Activated naive CD8-positive, alpha-beta T cell (primary cell): ENCODE data around the gene RPTOR.

Source experiments
- H3K27ac Mint-ChIP-seq: one replicate; pipeline ENCODE4 v1.8.0; 2021; ENCODE audit warnings: mixed read lengths
- H3K27me3 Mint-ChIP-seq: one replicate; pipeline ENCODE4 v1.8.0; 2021; ENCODE audit warnings: mixed read lengths
- H3K36me3 Mint-ChIP-seq: one replicate; pipeline ENCODE4 v1.8.0; 2021; ENCODE audit warnings: mixed read lengths
- H3K4me1 Mint-ChIP-seq: one replicate; pipeline ENCODE4 v1.8.0; 2021; ENCODE audit warnings: low read depth, mixed read lengths
- H3K4me3 Mint-ChIP-seq: one replicate; pipeline ENCODE4 v1.8.0; 2021; ENCODE audit warnings: mild to moderate bottlenecking, mixed read lengths
- H3K9me3 Mint-ChIP-seq: one replicate; pipeline ENCODE4 v1.8.0; 2021; ENCODE audit warnings: low read depth, mixed read lengths

Gene RPTOR

DNA sequence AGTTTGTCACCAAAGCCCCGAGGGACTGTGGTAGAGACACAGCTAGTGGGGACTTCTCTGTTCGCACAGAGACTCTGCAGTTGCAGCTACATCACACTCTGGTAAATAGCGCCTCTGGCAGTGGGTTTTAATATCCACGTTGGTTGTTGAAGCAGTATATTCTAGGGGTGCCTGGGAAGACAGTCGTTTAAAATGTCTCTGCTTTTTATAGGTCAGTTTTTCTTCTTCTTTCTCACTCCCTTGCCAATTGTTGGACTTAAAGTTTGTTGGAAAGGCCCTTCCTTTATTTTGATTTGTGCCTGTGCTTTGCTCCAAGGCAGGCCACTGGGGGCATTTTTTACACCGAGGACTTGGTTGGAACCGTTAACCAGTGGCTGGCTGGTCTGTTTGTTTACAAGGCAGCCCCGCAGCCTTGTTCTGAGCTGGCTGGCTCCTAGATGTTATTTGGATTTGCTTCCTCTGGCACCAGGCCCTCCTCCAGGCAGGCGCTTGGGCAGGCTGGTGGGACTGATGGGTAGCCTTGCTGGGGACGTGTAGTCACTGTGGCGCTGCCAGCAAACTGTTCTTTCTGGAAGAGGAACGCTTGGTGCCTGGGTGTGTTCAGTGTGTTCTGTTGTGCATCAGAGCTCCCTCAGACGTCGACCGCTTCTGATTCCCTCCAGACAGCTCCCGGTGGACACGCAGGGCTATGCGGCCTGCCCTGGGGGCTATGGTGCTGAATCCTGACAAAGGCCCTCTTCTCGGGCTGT lies 228.8 kb downstream of the RPTOR start:
- peaks cover 65% of the 10 kb centered on the region for H3K4me1 Mint-ChIP-seq
- peak overlapping the region; percentile 97 for H3K27ac Mint-ChIP-seq
- peaks cover 21% of the 10 kb centered on the region for H3K36me3 Mint-ChIP-seq
- H3K27me3 Mint-ChIP-seq = no peaks in the 10 kb centered on the region
- H3K9me3 Mint-ChIP-seq = no peaks in the 10 kb centered on the region
- peak overlapping the region; percentile 47 for H3K4me3 Mint-ChIP-seq

DNA sequence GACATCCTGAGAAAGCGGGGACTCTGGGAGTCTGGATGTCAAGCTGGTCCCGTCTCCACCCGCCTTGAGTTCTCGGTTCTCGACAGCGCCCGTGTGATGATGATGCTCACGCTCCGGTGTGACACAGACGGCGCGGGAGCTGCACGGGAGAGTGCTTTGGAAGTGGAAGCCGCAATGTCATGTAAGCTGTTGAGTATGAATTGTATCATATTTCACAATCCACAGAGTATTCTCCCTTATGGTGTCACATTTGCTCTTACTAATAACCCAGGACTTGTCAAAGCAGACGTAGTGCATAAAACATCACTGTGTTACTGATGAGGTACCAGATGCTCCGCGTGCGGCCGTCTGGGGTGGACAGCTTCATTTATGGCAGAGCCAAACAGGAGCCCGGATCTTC lies 229.5 kb downstream of the RPTOR start:
- Mint-ChIP-seq H3K27ac (peak overlapping the region; percentile 97), H3K4me3 (peak overlapping the region; percentile 60), H3K36me3 (peaks cover 16% of the 10 kb centered on the region), H3K9me3 (no peaks in the 10 kb centered on the region), H3K4me1 (peaks cover 63% of the 10 kb centered on the region), H3K27me3 (no peaks in the 10 kb centered on the region)

DNA sequence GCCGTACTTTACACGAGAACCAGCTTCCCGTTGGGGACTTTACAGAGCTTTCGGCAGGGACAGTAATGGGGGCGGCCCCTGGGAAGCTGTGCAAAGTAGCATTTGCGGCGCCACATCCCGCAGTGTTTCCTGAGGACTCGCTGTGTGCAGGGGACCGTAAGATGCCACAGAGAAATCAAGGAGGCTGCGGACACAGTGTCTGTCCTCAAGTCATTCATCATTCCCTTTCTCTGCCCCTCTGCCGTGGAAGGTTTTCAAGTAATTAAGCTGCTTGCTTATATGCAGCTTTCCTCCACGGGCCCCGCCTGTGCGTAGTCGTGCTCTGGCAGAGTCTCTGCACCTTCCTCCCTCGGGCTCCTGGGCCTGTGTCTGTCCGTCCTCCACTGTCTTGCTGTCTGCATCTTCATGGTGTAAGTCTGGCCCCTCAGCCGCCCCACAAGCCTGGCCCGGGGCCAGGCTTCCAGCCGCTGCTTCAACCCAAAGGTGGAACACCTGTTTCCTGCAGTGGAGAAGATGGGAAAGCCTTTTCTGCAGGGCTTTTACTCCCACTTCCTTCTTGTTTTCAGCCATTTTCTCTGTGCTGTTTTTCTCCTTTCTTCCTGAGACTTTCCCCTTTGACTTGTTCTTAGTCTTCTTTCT lies 230.1 kb downstream of the RPTOR start:
- no peaks in the 10 kb centered on the region for H3K9me3 Mint-ChIP-seq
- peak overlapping the region; percentile 60 for H3K4me3 Mint-ChIP-seq
- H3K4me1 Mint-ChIP-seq = peaks cover 63% of the 10 kb centered on the region
- no peaks in the 10 kb centered on the region for H3K27me3 Mint-ChIP-seq
- H3K36me3 Mint-ChIP-seq = peaks cover 16% of the 10 kb centered on the region
- peak overlapping the region; percentile 97 for H3K27ac Mint-ChIP-seq

DNA sequence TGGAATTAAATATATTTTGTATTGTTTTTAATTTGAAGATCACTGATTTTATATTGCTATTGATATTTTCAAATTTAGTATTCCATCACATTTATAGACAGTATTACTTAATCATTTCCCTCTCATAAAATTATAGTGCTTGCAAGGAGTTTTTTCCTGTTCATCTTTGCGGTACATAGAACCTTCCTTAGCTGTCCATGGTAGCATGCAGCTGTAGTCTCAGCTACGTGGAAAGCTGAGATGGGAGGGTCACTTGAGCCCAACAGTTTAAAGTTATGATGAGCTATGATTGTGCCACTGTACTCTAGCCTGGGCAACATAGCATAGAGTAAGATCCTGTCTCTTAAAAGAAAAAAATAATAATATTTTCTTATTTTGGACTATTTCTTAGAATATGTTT lies 231.2 kb downstream of the RPTOR start:
- peaks cover 11% of the 10 kb centered on the region for H3K36me3 Mint-ChIP-seq
- no peak overlapping the region for H3K27ac Mint-ChIP-seq
- H3K9me3 Mint-ChIP-seq = no peaks in the 10 kb centered on the region
- peaks cover 66% of the 10 kb centered on the region for H3K4me1 Mint-ChIP-seq
- no peaks in the 10 kb centered on the region for H3K27me3 Mint-ChIP-seq
- H3K4me3 Mint-ChIP-seq = no peak overlapping the region

DNA sequence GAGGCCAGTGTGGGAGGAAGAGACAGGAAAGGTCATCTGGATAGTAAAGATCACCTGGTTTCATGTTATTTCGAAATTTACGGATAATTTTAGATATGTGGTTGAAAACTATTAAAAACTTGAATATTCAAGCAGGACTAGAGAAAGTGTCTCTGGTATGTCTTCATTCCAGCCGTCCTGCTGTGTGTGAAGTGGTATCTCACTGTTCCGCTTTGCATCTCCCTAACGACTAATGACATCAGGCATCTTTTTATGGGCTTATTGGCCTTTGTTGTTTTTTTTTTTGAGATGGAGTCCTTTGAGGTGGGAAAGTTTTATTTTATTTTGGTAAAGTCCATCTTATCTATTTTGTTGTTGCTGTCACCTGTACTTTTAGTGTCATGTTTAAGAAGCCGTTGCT lies 232.6 kb downstream of the RPTOR start:
- peak overlapping the region; percentile 64 for H3K27ac Mint-ChIP-seq
- H3K4me3 Mint-ChIP-seq = no peak overlapping the region
- H3K27me3 Mint-ChIP-seq = no peaks in the 10 kb centered on the region
- no peaks in the 10 kb centered on the region for H3K9me3 Mint-ChIP-seq
- H3K36me3 Mint-ChIP-seq = peaks cover 11% of the 10 kb centered on the region
- H3K4me1 Mint-ChIP-seq = peaks cover 73% of the 10 kb centered on the region

DNA sequence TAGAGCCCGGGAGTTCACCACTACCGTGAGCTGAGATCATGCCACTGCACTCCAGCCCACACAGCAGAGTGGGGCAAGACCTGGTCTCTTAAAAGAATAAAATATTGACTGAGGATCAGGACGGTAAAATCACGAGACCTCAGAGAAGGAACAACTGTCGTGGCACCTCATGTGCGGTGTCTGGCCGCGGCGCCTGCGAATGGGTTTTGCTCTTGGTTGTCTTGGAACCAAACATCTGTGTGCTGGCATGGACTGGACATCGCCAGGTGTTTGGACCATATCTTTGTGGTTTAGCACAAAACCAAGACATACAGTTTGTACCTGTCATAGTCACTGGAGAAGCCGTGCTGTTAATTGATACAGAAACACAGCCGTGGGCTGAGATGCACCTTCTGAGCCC lies 234.1 kb downstream of the RPTOR start:
- H3K27me3 Mint-ChIP-seq = no peaks in the 10 kb centered on the region
- H3K27ac Mint-ChIP-seq = peak overlapping the region; percentile 76
- peaks cover 11% of the 10 kb centered on the region for H3K36me3 Mint-ChIP-seq
- H3K9me3 Mint-ChIP-seq = no peaks in the 10 kb centered on the region
- no peak overlapping the region for H3K4me3 Mint-ChIP-seq
- peaks cover 74% of the 10 kb centered on the region for H3K4me1 Mint-ChIP-seq

DNA sequence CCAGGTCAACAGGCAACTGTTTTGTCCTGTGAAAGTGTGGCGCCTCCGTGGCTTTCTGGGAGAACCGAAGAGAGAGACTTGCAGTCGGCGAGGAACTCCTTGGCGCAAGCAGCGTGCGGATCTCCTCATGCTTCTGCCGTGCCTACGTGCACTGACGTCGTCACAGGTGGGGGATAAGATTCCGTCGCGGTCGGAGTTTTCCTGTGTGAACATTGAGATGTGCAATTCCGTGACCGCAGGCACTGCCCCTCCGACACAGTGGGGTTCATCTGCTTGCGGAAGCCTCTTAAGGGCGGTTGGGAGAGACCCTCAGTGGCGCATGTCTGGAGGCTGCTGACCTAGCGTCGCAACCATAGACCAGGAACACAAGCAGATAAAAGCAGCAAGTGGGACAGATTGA lies 234.7 kb downstream of the RPTOR start:
- peaks cover 11% of the 10 kb centered on the region for H3K36me3 Mint-ChIP-seq
- peaks cover 73% of the 10 kb centered on the region for H3K4me1 Mint-ChIP-seq
- H3K9me3 Mint-ChIP-seq = no peaks in the 10 kb centered on the region
- peak overlapping the region; percentile 76 for H3K27ac Mint-ChIP-seq
- H3K4me3 Mint-ChIP-seq = no peak overlapping the region
- no peaks in the 10 kb centered on the region for H3K27me3 Mint-ChIP-seq

DNA sequence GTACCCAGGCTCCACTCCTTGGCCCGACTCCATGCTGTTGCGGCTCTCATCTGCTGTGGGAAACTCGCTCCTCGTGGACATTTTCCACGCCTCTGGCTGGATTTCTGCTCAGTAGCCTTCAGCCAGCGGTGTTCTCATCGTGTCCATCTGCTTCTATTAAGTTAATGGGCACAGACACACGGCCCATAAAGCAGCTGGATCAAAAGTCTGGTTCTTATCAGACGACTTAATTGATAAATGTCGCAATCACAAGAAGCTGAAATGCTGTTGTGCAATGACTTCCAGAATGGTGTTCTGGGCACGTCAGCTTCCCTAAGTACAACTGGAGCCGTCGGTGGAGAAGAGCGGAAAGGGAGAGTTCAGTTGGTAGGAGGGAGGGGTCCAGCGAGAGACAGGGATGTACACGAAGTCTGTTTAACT lies 235.3 kb downstream of the RPTOR start:
- H3K4me3 Mint-ChIP-seq = peak overlapping the region; percentile 69
- H3K36me3 Mint-ChIP-seq = peaks cover 11% of the 10 kb centered on the region
- H3K4me1 Mint-ChIP-seq = peaks cover 70% of the 10 kb centered on the region
- H3K27ac Mint-ChIP-seq = peak overlapping the region; percentile 92
- H3K9me3 Mint-ChIP-seq = no peaks in the 10 kb centered on the region
- H3K27me3 Mint-ChIP-seq = no peaks in the 10 kb centered on the region

DNA sequence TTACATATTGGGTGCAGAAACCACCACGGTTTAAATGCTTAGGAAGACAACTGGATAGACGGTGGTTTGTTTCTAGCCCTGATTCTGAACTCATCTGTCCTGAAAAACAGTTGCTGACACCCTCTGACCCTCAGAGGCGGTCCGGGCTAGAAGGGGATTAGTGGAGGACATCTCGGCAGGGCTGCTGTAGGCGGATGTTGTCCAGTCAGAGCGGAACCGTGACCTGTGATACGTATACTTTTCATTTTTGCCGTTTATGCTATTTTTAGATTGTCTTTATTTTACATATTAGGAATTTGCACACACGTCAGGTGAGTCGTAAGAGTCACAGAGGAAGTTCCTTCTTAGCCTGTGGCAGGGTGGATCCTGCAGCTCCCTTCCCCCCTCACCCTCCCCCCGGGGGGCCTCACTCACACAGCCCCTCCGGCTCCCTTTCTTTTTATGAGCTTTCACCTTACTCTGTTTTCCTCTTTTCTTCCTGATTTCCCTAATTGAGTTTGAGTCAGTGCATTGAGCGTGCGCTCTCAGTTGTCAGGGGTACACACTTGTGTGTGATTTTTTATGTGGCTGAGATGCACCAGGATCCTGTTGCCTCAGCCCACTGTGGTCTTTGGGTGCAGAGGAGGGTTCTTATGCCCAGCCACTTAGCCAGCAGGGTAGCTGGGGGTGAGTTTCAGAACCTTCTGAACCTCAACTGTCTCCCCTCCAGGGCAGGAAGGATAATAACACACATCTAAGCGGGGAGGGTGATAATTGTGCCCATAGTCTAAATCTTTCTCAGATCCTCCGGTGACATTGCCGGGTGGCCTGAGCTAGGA lies 236.0 kb downstream of the RPTOR start:
- H3K4me1 Mint-ChIP-seq = peaks cover 70% of the 10 kb centered on the region
- peak overlapping the region; percentile 69 for H3K4me3 Mint-ChIP-seq
- H3K9me3 Mint-ChIP-seq = no peaks in the 10 kb centered on the region
- H3K36me3 Mint-ChIP-seq = peaks cover 9% of the 10 kb centered on the region
- no peaks in the 10 kb centered on the region for H3K27me3 Mint-ChIP-seq
- H3K27ac Mint-ChIP-seq = peak overlapping the region; percentile 94

DNA sequence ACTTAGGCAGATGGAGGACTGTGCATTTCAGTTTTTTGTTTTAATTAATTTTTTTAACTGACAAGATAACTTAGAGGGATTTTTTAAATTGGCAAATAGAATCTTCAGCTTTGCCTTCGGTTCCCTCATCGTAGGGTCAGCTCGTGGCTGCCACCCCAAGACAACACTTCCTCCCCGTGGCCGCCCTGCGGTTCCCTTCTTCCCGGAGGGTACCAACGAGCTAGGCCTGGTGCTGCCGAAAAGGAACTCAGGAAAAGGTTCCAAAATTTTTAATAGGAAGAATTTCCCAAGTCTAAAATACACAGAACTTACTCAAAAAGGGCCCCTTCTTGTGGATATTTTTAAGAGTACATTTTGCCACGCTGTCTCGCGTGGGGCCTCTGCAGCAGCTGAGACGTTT lies 236.6 kb downstream of the RPTOR start:
- peaks cover 9% of the 10 kb centered on the region for H3K36me3 Mint-ChIP-seq
- peak overlapping the region; percentile 69 for H3K4me3 Mint-ChIP-seq
- peaks cover 75% of the 10 kb centered on the region for H3K4me1 Mint-ChIP-seq
- H3K9me3 Mint-ChIP-seq = no peaks in the 10 kb centered on the region
- H3K27ac Mint-ChIP-seq = peak overlapping the region; percentile 94
- H3K27me3 Mint-ChIP-seq = no peaks in the 10 kb centered on the region

DNA sequence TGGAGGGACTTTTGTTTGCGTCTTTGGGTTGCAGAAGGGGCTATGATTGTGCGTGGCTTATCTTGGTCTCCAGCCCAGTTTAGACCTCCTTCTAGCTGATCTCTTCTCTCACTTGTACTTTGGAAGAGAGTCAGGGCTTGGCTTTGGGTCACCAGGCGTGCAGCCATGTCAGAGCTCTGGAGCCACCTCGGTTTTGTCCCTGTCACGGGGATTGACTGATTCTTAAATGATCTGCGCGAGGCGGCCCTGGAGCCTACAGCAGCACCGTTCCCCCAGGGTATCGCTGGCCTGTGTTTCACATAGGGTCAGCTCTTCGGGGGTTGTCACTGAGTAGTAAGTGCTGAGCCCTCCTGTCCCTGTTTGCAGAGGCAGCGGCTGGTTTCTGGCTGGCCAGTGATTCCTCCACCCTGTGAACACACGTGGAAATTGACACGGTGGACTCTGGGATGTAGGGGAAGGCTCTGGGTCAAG lies 237.2 kb downstream of the RPTOR start:
- Mint-ChIP-seq H3K4me1 (peaks cover 77% of the 10 kb centered on the region), H3K27ac (peak overlapping the region; percentile 94), H3K27me3 (no peaks in the 10 kb centered on the region), H3K9me3 (no peaks in the 10 kb centered on the region), H3K4me3 (peak overlapping the region; percentile 69), H3K36me3 (peaks cover 6% of the 10 kb centered on the region)

DNA sequence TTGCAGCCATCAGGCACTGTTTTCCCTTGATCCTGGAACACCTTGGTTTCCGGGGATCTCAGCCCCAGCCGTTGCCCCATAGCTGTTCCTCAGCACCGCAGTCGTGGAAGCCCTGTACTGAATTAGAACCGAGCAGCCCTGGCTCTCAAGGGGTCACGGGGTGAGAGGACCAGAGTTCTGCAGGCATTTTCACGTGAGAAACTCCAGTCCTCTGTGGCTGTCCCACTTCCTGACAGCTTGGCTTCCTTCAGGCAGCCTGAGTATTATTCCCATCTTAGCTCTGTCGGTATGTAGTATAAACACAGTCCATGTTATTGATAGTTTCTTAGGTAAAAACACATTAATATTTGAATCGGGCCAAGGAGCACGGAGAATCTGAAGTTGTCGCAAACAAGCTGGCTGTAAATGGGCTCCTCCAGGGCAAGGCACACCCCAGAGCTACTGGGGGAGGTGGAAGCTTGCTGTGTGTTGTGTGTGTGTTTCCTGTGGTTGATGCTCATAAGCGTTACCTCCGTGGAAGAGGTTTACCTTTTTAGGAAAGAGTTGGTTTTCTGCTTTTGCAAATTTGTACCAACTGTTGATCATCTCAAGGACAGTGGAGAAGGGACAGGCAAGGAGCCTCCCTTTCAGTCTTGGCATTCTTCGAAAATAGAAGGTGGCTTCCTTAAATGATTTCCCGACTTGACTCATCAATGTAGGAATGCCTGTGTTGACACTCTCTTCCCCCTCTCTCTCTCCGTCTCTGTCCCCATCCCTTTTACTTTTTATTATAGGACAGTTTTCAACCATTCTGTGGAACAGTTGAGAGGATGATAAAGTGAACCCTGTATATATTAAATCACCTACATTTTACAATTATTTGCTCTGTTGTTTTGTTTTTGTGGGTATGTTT lies 238.1 kb downstream of the RPTOR start:
- H3K36me3 Mint-ChIP-seq = peaks cover 7% of the 10 kb centered on the region
- H3K27me3 Mint-ChIP-seq = no peaks in the 10 kb centered on the region
- H3K4me3 Mint-ChIP-seq = peak overlapping the region; percentile 75
- H3K4me1 Mint-ChIP-seq = peaks cover 81% of the 10 kb centered on the region
- H3K27ac Mint-ChIP-seq = peak overlapping the region; percentile 88
- no peaks in the 10 kb centered on the region for H3K9me3 Mint-ChIP-seq

DNA sequence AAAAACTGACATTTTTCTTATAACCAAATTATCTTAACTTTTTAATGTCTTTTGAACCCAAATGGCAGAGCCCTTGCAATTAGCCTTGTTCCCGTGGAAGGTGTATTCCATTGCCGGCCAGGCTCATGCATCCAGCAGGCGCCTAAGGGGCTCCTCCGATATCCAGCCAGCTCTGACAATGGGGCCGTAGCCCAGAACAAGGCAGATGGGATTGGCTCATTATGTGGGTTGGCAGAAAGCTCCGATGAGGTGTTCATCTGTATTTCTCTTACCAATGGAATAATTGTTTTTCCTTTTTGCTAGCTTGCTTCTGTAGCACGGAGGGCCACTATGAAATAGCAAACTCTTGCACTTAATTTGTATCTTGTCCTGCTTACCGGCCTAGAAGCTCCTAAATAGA lies 238.8 kb downstream of the RPTOR start:
- Mint-ChIP-seq H3K4me3 (no peak overlapping the region), H3K27me3 (no peaks in the 10 kb centered on the region), H3K9me3 (peaks cover 2% of the 10 kb centered on the region), H3K4me1 (peaks cover 82% of the 10 kb centered on the region), H3K27ac (peak overlapping the region; percentile 88), H3K36me3 (peaks cover 10% of the 10 kb centered on the region)

DNA sequence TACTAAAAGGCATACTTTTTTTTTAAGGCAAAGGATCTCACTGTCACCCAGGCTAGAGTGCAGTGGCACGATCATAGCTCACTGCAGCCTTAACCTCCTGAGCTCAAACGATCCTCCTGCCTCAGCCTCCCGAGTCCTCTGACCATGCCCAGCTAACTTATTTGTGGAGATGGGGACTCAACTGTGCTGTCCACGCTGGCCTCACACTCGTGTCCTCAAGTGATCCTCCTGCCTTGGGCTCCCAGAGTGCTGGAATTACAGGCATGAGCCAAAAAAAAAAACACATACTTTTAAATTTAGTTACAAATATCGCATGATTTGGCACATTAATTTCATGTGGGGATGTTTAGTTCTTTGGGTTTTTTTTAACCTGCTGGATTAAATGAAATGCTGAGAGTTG lies 239.3 kb downstream of the RPTOR start:
- H3K4me3 Mint-ChIP-seq = no peak overlapping the region
- no peaks in the 10 kb centered on the region for H3K27me3 Mint-ChIP-seq
- peaks cover 84% of the 10 kb centered on the region for H3K4me1 Mint-ChIP-seq
- H3K9me3 Mint-ChIP-seq = peaks cover 3% of the 10 kb centered on the region
- H3K27ac Mint-ChIP-seq = peak overlapping the region; percentile 88
- peaks cover 11% of the 10 kb centered on the region for H3K36me3 Mint-ChIP-seq
